Endodermal cell (in vitro differentiated cells): ENCODE measurements around the gene HAGH. TPM values are rescaled to one million over a fixed set of nuclear protein-coding genes. Genes with fewer than 3 reads are reported as not detected.
A peak's percentile ranks its signal among the peaks of the same experiment; 100 is the strongest.

Experiments used
- DNase-seq: peaks from one replicate; pipeline ENCODE4 v3.0.0-alpha.2; 2017
- H3K27ac ChIP-seq: 2 replicates; pipeline ENCODE4 v1.5.1; 2013; ENCODE audit warnings: mild to moderate bottlenecking, low read depth, low read length, moderate library complexity
- H3K27me3 ChIP-seq: 2 replicates; pipeline ENCODE4 v1.6.1; 2013; ENCODE audit warnings: mild to moderate bottlenecking, low read length, moderate library complexity; ENCODE audit not compliant: insufficient read depth, control insufficient read depth, poor library complexity, severe bottlenecking
- H3K36me3 ChIP-seq: 2 replicates; pipeline ENCODE4 v1.7.0; 2013; ENCODE audit warnings: mild to moderate bottlenecking, low read length, moderate library complexity; ENCODE audit not compliant: control insufficient read depth, insufficient read depth
- H3K4me1 ChIP-seq: one replicate; pipeline ENCODE4 v1.7.0; 2013; ENCODE audit warnings: low read length; ENCODE audit not compliant: control insufficient read depth, insufficient read depth
- H3K4me3 ChIP-seq: 2 replicates; pipeline ENCODE4 v1.5.1; 2013; ENCODE audit warnings: mild to moderate bottlenecking, low read length, moderate library complexity
- H3K9ac ChIP-seq: 2 replicates; pipeline ENCODE4 v1.6.1; 2013; ENCODE audit warnings: mild to moderate bottlenecking, low read length, moderate library complexity; ENCODE audit not compliant: poor library complexity, severe bottlenecking; ENCODE audit errors: extremely low read depth
- H3K9me3 ChIP-seq: 2 replicates; pipeline ENCODE4 v1.6.1; 2013; ENCODE audit warnings: mild to moderate bottlenecking, low read length, moderate library complexity; ENCODE audit not compliant: control insufficient read depth
- H3K27ac Mint-ChIP-seq: 2 replicates; pipeline ENCODE4 v1.8.0; 2020; ENCODE audit warnings: mixed read lengths
- H3K27me3 Mint-ChIP-seq: 2 replicates; pipeline ENCODE4 v1.8.0; 2021; ENCODE audit warnings: mild to moderate bottlenecking, mixed read lengths; ENCODE audit not compliant: insufficient read depth
- H3K36me3 Mint-ChIP-seq: 2 replicates; pipeline ENCODE4 v1.8.0; 2020; ENCODE audit warnings: low read depth, mixed read lengths
- H3K4me1 Mint-ChIP-seq: 2 replicates; pipeline ENCODE4 v1.8.0; 2020; ENCODE audit warnings: mixed read lengths
- H3K4me3 Mint-ChIP-seq: 2 replicates; pipeline ENCODE4 v1.8.0; 2020; ENCODE audit warnings: mild to moderate bottlenecking, moderate library complexity, mixed read lengths
- H3K9me3 Mint-ChIP-seq: 2 replicates; pipeline ENCODE4 v1.8.0; 2020; ENCODE audit warnings: mild to moderate bottlenecking, mixed read lengths
- CTCF ChIP-seq: fragments of 200-600 bp; sonication (generic); conservative IDR thresholded peaks from 2 replicates; pipeline ENCODE4 v1.5.0; 2021; ENCODE audit warnings: antibody characterized with exemption, mild to moderate bottlenecking
- WGBS, 2 experiments: methylation state at CpG; one replicate each; pipeline versions ENCODE4 v1.1.5 to v1.1.7; 2013; ENCODE audit warnings: missing lambda C conversion rate in 2 of 2, mixed read lengths in 1 of 2; ENCODE audit not compliant: insufficient coverage in 1 of 2, insufficient read length in 1 of 2; 5-methylcytosine and 5-hydroxymethylcytosine counted together
- total RNA-seq, 2 donors: library from RNA; stranded (reverse); fragmentation: NEBNext Ultra II Directional in 1 of 2; extraction: Animal tissue kit (Norgen Biotek cat#: 25700) in 1 of 2; gene quantifications; 2 replicates in 1 of 2; 3 replicates in 1 of 2; pipeline ENCODE4 v1.2.1, GENCODE V29; 2021

HAGH gene
- total RNA-seq, 2 donors from 2014 or later, result 47.8 to 52.9 TPM

- Histone ChIP-seq H3K27me3 (peaks cover 70% of the 10 kb centered on the region), H3K27ac (no peak overlapping the region), H3K36me3 (no peaks in the 10 kb centered on the region), H3K4me3 (no peak overlapping the region), H3K4me1 (no peaks in the 10 kb centered on the region), H3K9ac (no peak overlapping the region), H3K9me3 (no peaks in the 10 kb centered on the region)
- no peaks in the 10 kb centered on the region for H3K36me3 Mint-ChIP-seq
- H3K4me3 Mint-ChIP-seq, result no peak overlapping the region
- WGBS, 2 experiments, result 42% methylated on average over 7 of the region's 8 CpGs; no CpG with 5 or more reads in 1 of the 2 experiments
- peaks cover 4% of the 10 kb centered on the region for H3K4me1 Mint-ChIP-seq
- peak; percentile 60 for DNase-seq
- no peaks in the 10 kb centered on the region for H3K9me3 Mint-ChIP-seq
- no peak overlapping the region for H3K27ac Mint-ChIP-seq
- TF ChIP-seq CTCF, result no peak
- H3K27me3 Mint-ChIP-seq, result peaks cover 64% of the 10 kb centered on the region
These were observed 33.0 kb upstream of the HAGH start for GRCh38 chr16:1859650-1860049.

DNA sequence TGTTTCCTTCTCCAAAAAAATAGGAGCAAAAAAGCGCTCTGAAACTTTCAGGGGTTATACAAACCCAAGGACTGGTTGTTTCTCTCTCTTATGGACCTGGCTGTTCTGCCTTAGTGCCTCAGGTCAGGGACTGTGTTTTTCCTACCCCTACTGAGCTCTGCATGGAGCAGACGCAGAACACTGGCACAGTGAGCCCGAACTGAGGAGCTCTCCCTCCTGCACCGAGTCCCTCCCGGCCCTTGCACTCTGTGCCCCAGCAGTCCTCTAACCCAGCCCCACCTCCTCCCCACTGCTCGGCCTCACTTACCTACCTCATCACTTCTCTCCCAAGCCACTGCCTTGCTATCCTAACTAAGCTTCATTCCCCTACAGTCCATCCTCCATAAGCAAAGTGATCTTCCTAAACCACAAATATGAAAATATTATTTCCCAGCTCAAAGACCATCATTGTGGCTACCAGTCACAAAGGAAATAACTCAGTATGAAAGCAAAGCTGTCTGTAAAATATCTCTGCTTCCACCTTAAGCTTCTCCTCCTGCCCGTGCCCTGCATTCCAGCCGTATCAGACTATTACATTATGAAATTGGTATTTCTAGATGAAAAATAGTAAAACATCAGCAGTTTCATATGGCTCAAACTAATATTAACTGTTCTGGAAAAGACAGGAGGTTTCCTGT is 31.7 kb upstream of the HAGH start:
- H3K4me1 Mint-ChIP-seq, result peaks cover 4% of the 10 kb centered on the region
- Histone ChIP-seq H3K9ac (no peak overlapping the region), H3K36me3 (no peaks in the 10 kb centered on the region), H3K27ac (no peak overlapping the region), H3K9me3 (no peaks in the 10 kb centered on the region), H3K4me1 (no peaks in the 10 kb centered on the region), H3K4me3 (no peak overlapping the region), H3K27me3 (peaks cover 83% of the 10 kb centered on the region)
- no peak for DNase-seq
- no peak for TF ChIP-seq CTCF
- H3K9me3 Mint-ChIP-seq, result no peaks in the 10 kb centered on the region
- peaks cover 75% of the 10 kb centered on the region for H3K27me3 Mint-ChIP-seq
- no peaks in the 10 kb centered on the region for H3K36me3 Mint-ChIP-seq
- 23 to 27% methylated on average over 6 of the region's 8 CpGs for WGBS, 2 experiments
- no peak overlapping the region for H3K27ac Mint-ChIP-seq
- no peak overlapping the region for H3K4me3 Mint-ChIP-seq

GRCh38 chr16:1857433-1858097 is 30.9 kb upstream of the HAGH start:
- no peak for TF ChIP-seq CTCF
- no peak for DNase-seq
- no peak overlapping the region for H3K9ac ChIP-seq
- H3K9me3 ChIP-seq, result no peaks in the 10 kb centered on the region
- H3K4me3 ChIP-seq, result no peak overlapping the region
- H3K36me3 Mint-ChIP-seq, result no peaks in the 10 kb centered on the region
- H3K27ac Mint-ChIP-seq, result no peak overlapping the region
- no peaks in the 10 kb centered on the region for H3K36me3 ChIP-seq
- 28 to 60% methylated on average over 3 to 5 of the region's 5 CpGs for WGBS, 2 experiments
- H3K9me3 Mint-ChIP-seq, result no peaks in the 10 kb centered on the region
- no peak overlapping the region for H3K4me3 Mint-ChIP-seq
- no peaks in the 10 kb centered on the region for H3K4me1 ChIP-seq
- H3K27ac ChIP-seq, result no peak overlapping the region
- H3K27me3 Mint-ChIP-seq, result peaks cover 78% of the 10 kb centered on the region
- peaks cover 90% of the 10 kb centered on the region for H3K27me3 ChIP-seq
- H3K4me1 Mint-ChIP-seq, result peaks cover 4% of the 10 kb centered on the region
